K562 (cell line): ENCODE results near the gene CAPN3.

Experiments used
- EP300 ChIP-seq: IDR thresholded peaks from 2 replicates; pipeline ENCODE4 v1.6.1; 2012; ENCODE audit warnings: low read length, improper control_type of control experiment
- GATA2 ChIP-seq: sonication (generic); formaldehyde crosslinking; IDR thresholded peaks from 2 replicates; pipeline ENCODE4 v1.4.0; 2020; ENCODE audit warnings: mild to moderate bottlenecking, missing genetic modification reagents
- JUNB ChIP-seq: fragments of 450-650 bp; formaldehyde crosslinking; conservative IDR thresholded peaks from 2 replicates; pipeline ENCODE4 v1.4.0; 2020; ENCODE audit warnings: mild to moderate bottlenecking
- POLR2A ChIP-seq: fragments of 450-650 bp; conservative IDR thresholded peaks from 2 replicates; pipeline ENCODE4 v1.6.1; 2016
- ZNF253 ChIP-seq: fragments of 250-450 bp; sonication (Bioruptor Pico); conservative IDR thresholded peaks from 2 replicates; pipeline ENCODE4 v1.6.1; 2021; ENCODE audit warnings: mild to moderate bottlenecking
- ZNF717 ChIP-seq: fragments of 250-450 bp; sonication (Bioruptor Pico); IDR thresholded peaks from 2 replicates; pipeline ENCODE4 v1.5.0; 2021
- TF ChIP-seq, protein P1 (sequence below), 3 experiments: IDR thresholded peaks in 2 of 3; conservative IDR thresholded peaks in 1 of 3; 2 replicates each; pipeline ENCODE4 v1.5.1; 2011 to 2012; ENCODE audit warnings: low read length in 3 of 3, mild to moderate bottlenecking in 3 of 3, control low read depth in 2 of 3, improper control_type of control experiment in 1 of 3, inconsistent platforms in 1 of 3, low read depth in 1 of 3, mixed read lengths in 1 of 3, moderate library complexity in 1 of 3; ENCODE audit not compliant: insufficient read depth in 2 of 3

DNA sequence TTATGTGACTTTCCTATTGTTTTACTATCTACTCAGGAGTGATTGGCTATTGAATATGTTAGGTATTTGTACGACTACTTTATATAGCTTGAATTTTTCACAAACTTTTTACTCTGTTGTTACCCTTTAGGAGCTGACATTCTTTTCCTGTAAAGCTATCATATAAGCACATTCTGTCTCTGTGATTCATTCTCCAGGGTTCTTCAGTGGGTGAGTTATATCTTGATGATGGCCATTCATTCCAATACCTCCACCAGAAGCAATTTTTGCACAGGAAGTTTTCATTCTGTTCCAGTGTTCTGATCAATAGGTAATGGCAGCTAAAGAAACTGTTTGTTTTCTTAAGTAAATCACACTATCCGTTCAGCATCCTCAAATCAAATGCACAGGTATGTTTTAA lies 10.1 kb upstream of the CAPN3 start:
- TF ChIP-seq ZNF253 (CRISPR knock-in tag) = no peak
- no peak for TF ChIP-seq GATA2 (CRISPR knock-in tag)
- TF ChIP-seq ZNF717 (CRISPR knock-in tag) = no peak
- TF ChIP-seq, protein P1, sequence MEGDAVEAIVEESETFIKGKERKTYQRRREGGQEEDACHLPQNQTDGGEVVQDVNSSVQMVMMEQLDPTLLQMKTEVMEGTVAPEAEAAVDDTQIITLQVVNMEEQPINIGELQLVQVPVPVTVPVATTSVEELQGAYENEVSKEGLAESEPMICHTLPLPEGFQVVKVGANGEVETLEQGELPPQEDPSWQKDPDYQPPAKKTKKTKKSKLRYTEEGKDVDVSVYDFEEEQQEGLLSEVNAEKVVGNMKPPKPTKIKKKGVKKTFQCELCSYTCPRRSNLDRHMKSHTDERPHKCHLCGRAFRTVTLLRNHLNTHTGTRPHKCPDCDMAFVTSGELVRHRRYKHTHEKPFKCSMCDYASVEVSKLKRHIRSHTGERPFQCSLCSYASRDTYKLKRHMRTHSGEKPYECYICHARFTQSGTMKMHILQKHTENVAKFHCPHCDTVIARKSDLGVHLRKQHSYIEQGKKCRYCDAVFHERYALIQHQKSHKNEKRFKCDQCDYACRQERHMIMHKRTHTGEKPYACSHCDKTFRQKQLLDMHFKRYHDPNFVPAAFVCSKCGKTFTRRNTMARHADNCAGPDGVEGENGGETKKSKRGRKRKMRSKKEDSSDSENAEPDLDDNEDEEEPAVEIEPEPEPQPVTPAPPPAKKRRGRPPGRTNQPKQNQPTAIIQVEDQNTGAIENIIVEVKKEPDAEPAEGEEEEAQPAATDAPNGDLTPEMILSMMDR (IDR thresholded peaks at IDR 0.05 in 2 of 3, conservative IDR thresholded peaks at IDR 0.05 in 1 of 3; ENCODE audit: insufficient read depth in 2 of 3, low read depth in 1 of 3, low read length in 3 of 3) = no peak
- TF ChIP-seq JUNB (CRISPR knock-in tag) = no peak
- TF ChIP-seq POLR2A = no peak
- TF ChIP-seq EP300 = no peak
